HCEC 1CT (cell line): ENCODE data around the gene CAT.
A peak's percentile ranks its signal among the peaks of the same experiment; 100 is the strongest.

Experiments
- DNase-seq: peaks from one replicate; pipeline ENCODE4 v3.0.0-alpha.2; 2017

Gene CAT

GRCh38 chr11:34501500-34501899 is 62.8 kb downstream of the CAT start:
- peak; percentile 79 for DNase-seq

- peak; percentile 13 for DNase-seq
These were observed 63.2 kb downstream of the CAT start for GRCh38 chr11:34501949-34502348.

GRCh38 chr11:34502949-34503348 is 64.2 kb downstream of the CAT start:
- peak; percentile 22 for DNase-seq

- DNase-seq = no peak
These were observed 67.1 kb downstream of the CAT start for GRCh38 chr11:34505874-34506273.

GRCh38 chr11:34507156-34507555 is 68.4 kb downstream of the CAT start:
- DNase-seq = no peak

- DNase-seq = no peak
These were observed 68.9 kb downstream of the CAT start for GRCh38 chr11:34507610-34508009.

GRCh38 chr11:34508524-34508923 is 69.8 kb downstream of the CAT start:
- no peak for DNase-seq

GRCh38 chr11:34509336-34509876 is 70.7 kb downstream of the CAT start:
- DNase-seq = no peak

- DNase-seq = no peak
These were observed 71.5 kb downstream of the CAT start for GRCh38 chr11:34510218-34510617.

- no peak for DNase-seq
These were observed 71.9 kb downstream of the CAT start for GRCh38 chr11:34510673-34511072.

GRCh38 chr11:34512840-34513681 is 74.3 kb downstream of the CAT start:
- peak; percentile 48 for DNase-seq

GRCh38 chr11:34513682-34514449 is 75.1 kb downstream of the CAT start, which contains the start of gene ELF5:
Gene ELF5 (minus strand): TSS chr11:34513794. CDS start chr11:34505749, 8,045 bp downstream.
- DNase-seq = no peak

GRCh38 chr11:34514597-34514996 is 75.9 kb downstream of the CAT start:
- no peak for DNase-seq

- DNase-seq = no peak
These were observed 77.7 kb downstream of the CAT start for GRCh38 chr11:34516247-34517040.

GRCh38 chr11:34519595-34520235 is 81.0 kb downstream of the CAT start:
- DNase-seq = no peak

- no peak for DNase-seq
These were observed 82.5 kb downstream of the CAT start for GRCh38 chr11:34521265-34521664.
